Endometrial microvascular endothelial cells (primary cell): ENCODE results near the gene NFATC2. TPM values are rescaled to one million over a fixed set of nuclear protein-coding genes. Genes with fewer than 3 reads are reported as not detected.

ENCODE experiments used
- in situ Hi-C: cut with HindIII; loops from 2 replicates; pipeline ENCODE4 v1.10.0; 2017; ENCODE audit warnings: low sequenced_read_pairs, low pct_unique_long_range_greater_than_20kb; ENCODE audit errors: inconsistent ontology term
- total RNA-seq: library from RNA; depleted of rRNA; stranded (reverse); fragments of >200 nt; gene quantifications from one replicate; pipeline ENCODE4 v1.2.3, GENCODE V29; 2015; ENCODE audit errors: inconsistent ontology term

NFATC2 gene
- total RNA-seq, 1 donor from 2014 or later: 2.5 TPM

DNA sequence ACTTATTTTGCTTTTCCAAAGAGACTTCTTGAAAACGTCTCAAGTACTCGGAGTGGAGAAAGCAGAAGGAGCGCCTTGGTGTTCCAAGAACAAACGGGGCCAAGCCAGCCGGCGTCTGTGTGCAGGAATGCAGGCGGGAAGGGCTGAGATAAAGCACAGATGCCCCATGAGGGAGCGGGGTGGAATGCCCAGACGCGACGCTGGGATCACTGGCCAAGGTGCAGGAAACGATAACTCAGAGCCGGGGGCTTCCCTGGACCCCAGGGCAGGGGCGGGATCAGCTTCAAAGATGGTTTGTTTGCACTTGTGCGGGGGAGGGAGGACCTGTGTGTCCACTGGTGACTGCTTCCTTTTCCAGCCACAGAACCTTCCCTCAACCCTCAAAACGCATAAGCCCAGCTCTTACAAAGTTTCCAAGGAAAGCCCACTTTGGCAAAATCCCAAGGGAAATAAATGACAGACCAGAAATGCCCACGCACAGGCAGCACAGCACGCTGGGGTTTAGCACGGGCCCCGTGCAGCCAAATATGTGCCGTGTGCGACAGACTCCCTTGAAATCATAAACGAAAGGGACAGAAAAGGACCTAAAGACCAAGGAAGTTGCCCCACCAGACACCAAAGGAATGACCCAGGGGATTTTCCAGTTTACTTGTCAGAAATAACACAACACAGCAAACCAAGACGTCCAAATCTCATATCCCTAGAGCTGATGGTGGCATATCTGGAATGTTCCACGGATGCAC is 113.9 kb downstream of the NFATC2 start:
- in situ Hi-C loops: no loop called here

DNA sequence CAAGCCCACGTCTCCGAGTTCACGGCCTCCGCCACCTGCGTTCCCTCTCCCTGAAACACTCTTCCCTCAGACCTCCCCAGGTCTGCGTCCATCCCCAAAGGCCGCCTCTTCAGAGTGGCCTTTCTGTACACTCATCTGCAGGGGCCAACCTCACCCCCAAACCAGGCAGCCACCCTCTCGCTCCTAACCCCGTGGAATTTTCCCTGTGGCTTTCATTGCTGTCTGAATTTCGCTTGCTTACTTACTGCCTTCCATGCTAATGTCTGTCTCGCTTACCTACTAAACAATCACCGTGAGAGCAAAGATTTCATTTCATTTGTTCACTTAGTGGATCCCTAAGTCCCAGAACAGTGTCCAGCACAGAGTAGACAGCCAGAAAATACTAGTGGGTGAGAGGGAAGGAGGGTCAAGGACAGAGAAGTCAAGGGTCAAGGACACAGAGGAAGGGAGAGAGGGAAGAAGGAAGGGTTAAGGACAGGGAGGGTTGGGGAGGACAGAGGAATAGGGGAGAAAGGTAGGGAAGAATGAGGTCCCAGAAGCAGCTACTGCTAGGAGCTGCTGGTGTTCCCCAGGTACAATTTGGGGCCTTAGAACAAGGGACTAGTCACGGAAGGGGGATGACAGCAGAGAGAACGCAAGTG is 114.7 kb downstream of the NFATC2 start:
- in situ Hi-C loops: no loop called here

DNA sequence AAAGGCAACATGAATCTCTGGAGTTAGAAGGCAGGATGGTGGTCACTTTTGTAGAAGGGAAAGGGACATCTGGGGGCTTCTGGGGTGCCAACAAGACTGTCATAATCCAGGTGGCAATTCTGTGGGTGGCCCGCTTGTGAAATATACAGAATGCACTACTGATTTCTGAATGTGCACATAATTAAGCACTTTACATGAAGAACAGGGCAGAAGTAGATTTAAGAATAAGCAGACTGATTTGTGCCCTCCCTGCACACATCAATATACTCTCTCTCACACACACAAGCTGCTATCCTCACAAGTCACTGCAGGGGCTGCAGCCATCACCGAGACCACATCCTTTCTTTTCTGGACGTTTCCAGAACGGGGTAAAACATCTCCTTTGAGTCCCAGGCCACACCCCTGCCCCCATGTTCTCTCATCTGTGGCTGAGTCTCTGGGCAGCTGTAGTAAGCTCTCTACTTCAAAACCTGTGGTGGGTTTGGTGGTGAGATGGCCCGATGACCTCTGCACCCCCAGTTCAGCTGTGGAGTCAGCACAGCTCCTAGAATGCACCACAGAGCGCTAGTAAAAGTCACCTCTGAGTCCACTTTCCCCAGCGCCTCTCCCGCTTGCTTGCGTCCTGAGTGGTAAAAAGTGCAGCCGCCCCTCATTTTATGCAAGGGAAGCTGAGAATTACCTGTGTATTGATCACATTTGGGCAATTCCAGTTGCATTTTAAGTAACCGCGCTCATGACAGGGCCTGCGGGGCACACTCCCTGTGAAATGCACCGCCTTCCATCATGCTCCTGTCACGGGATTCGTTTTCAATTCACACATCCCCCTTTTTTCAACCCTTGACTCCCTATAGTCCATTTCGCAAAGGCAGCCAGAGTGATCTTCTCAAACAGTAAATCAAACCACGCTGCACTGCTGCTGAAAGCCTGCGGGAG is 115.5 kb downstream of the NFATC2 start:
- in situ Hi-C loops: no loop called here

DNA sequence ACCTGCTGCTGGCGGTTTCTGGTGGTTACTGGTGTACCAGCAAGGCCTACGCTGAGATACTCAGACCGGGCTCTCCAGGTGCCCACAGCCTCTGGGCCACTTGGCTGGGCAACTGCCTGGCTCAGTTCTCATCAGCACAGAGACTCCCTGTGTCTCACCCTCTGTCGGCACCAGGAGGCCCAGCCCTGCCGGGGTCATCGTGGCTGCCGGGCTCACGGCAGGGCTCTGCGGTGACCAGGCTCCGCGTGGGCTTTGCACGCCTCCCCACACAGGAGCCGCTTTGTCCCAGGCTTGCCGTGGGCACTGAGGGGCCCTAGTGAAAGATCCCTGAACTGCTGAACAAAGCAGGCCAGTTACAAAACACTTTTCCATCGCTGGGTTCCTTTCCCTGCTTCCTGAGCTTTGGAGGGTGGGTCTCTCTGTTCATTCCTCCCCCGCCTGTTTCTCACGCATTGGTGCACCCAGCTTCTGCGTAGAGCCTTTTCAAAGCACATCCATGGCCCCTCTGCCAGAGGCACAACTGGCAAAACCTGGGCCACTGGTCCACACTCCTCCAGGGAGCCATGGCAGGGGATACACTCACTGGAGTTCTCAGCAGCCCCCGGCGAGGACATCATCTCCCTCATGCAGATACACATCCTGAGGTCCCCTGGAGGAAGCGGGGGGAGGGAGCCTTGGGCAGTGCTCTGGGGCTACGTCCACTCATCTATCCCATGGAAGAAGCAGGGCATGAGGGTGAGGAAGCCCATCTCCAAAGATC is 117.0 kb downstream of the NFATC2 start:
- in situ Hi-C loops: no loop called here

DNA sequence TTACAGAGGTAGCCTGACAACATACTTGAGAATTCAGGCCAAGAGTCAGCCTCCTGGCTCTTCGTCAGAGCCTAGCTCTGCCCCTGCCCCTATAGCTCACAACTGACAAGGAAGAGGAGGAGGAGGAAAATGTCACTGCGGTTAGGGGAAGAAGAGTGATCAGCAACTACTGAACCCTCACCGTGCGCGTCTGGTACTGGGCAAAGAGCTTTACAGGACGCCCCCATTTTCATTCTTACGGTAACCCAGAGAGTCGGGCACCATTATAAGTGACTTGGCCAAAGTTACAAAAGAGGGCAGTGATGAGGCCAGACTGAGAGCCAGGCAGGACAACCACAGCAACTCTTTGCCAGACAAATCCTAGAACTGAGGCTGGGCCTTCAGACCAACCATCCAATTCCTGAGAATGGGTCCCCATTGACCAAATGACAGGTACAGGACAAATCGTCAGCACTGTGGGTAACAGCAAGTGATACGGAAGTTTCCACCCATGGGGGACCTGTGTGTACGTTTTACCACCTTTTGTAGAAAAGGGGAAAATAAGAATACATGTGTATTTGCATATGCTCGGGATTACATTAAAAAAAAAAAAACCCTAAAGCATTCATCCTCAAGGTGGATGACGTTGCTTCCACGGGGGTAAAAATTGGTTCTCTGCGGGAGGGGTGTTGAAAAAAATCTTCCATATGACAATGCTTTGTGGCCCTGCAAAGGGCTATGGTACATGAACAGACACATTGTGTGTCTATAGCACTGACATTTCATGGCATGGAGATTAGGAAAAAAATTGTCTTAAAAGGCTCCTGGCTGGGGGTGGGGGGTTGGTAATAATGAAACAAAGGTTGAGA is 118.0 kb downstream of the NFATC2 start:
- in situ Hi-C loops: no loop called here

DNA sequence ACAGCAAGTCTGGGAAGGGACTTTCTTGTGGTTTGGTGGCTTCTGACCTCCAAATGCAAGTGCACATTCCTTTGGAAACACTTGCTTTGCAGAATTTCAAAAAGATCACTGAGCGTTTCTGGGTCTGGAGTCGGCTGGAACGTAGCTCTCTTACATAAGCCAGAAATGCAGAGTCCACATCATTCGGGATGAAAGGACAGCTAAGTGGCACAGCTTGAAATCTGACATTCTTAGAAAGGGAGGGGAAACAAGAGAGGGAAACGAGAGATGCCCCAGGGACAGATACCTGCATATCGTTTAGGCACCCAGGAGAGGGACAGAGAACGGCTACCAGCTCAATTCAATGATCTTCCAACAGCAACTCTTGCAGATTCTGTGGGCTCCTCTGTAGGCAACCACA is 118.7 kb downstream of the NFATC2 start:
- in situ Hi-C loops: no loop called here

DNA sequence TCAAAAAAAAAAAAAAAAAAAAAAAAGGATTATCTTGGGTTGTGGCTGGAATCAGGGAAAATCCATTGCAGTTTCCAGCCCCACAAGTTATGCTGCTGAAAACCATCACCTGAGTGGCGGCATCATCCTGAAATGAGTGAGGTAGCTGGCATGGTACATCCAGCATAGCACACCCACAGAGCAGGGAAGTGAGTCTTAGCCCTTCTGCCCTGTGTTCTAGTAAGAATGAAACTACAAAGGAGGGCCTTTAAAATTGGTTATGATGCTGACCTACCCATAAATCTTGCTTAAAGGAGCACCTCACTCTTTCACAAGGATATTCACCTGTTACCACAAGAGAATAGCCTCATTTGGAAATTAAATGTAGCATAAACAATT is 119.2 kb downstream of the NFATC2 start:
- in situ Hi-C loops: no loop called here

DNA sequence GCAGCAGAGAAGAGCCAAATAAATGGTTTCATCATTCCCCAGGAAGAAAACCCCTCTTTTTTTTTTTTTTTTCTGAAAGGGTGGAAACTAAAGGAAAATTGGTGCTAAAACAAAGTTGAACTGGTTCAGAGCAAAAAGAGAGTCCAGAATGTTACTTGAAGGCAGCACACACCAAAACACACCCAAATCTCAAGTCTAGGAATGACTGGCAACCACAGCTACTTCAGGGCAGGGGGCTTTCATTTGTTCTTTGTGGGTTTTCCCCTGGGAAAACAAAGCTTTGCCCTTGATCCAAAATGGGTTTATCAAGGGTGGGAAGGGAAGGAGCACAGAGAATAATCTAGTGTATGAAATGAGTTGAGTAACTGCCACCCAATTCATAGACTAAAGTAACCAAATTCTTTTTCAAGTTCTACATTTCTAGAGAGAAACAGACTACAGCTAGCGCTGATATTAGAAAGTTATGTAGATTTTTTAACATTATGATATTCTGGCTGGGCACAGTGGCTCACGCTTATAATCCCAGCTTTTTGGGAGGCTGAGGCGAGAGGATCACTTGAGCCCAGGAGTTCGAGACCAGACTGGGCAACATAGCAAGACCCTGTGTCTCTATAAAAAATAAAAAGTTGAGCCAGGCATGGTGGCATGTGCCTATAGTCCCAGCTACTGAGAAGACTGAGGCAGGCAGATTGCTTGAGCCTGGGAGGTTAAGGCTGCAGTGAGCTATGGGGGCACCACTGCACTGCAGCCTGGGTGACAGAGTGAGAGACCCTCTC is 119.8 kb downstream of the NFATC2 start:
- in situ Hi-C loops: no loop called here

DNA sequence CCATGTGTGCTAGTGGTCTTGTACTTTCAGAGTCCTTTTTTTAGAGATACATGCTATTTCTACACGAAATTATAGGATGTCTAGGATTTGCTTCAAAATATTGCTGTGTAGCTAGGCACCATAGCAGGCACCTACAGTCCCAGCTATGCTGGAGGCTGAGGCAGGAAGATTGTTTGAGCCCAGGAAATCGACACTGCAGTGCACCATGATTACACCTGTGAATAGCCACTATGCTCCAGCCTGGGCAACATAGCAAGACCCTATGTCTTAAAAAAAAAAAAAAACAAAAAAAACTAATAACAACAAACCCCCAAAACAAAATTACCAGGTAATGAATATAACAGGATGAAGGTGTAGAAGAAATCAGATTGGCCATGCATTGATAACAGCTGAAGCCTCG is 121.7 kb downstream of the NFATC2 start:
- in situ Hi-C loops: no loop called here

DNA sequence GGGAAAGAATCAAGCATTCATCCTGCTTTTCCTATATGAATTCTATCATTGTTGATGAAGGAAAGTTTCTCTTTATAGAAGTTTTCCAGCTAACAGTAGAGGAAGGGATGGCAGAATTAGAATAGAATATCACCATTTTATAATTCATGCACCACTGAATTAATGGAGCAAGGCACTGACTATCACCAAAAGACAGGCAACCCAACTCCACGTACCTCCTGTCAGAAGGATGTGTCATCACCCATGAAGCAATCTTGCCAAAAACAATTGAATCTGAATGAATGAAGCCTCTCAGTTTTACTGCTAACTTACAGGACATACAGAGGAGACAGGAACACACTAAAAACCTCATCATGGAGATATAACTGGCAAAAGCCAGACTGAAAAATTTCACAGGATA is 122.4 kb downstream of the NFATC2 start:
- in situ Hi-C loops: no loop called here

DNA sequence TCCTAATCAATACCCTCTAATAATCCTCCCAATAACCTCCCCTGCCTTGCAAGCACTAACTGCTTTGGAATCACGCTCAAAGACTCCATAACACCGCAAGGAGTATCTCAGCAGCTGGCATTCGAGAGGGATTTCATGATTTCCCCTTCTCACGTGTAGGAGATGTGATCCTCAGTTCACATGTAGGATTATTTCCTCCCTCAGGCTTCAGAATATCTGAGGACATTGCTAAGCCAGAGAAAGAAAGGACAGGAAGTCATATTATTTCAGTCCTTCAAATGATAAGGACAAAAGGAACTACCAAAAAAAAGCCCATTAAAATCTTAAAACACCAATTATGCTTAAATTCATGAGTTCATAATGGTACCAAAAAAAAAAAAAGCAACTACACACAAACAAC is 122.9 kb downstream of the NFATC2 start:
- in situ Hi-C loops: no loop called here

DNA sequence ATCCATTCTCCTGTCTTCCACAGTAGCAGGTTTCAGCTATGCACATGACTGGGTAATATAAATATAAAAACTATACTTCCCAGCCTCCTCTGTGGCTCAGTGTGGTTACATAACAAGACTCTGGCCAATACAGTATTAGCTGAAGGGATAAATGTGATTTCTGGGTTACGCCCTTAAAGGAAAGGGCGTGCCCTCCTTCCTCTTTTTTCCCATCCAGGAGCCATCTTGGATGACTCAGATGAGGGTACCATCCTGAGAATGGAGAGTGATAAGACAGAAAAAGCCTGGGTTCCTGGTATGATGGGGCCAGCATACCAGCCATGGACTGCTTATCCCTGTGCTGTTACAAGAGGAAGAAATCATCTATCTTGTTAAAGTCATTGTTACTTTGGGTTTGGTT is 123.3 kb downstream of the NFATC2 start:
- in situ Hi-C loops: no loop called here

DNA sequence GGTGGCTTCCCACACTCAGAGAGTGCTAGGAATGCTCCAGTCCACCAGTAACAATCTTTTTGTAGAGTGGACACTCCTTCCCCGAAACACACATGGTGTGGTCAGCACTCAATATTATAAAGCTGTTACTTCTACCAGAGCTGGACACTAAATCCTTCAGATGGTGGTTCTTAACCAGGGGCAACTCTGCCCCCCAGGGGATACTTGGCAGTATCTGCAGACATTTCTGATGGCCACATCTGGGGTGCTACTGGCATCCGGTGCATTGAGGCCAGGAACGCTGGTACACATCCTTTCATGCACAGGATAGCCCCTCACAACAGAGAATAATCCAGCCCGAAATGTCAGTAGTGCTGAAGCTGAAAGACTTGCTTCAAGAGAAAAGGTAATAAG is 124.4 kb downstream of the NFATC2 start:
- in situ Hi-C loops: no loop called here

DNA sequence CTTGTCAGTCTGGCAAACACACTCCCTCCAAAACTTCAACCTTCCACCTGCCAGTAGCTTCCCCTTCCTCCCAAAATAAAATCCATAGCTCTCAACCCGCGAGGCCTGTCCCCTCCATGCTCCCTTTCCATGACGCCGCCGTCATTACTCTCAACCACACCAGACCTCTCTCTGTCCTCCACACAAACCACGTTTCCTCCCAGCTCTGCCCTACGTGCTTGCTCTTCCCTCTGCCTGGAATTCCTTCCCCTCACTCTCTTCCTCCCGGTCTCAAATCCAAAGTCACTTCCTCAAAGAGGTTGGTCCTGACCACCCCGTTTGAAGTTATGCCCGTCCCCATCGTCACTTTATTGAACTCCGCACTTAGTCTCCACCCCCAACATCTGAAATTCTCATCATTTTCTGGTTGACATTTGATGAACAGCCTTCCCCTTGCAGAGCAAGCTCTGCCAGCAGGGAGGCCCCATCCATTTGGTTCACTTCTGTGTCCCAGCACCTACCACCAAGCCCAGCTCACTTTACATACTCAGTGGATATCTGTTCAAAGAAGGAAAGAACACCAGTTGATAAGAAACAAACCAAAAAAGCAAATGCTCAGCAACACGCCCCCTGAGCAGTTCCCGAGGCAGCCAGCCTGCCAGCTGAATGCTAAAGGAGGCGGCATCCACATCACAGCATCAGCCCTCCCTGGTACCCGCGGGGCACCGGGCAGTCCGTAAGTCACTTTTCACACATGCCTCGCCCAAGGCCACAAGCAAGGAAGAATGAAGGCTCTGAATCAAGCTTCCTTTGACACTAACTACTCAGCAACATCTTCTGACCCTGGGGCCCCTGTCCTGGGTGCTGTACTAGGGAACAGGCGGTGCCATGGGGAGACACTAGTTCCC is 125.0 kb downstream of the NFATC2 start:
- in situ Hi-C loops: no loop called here

DNA sequence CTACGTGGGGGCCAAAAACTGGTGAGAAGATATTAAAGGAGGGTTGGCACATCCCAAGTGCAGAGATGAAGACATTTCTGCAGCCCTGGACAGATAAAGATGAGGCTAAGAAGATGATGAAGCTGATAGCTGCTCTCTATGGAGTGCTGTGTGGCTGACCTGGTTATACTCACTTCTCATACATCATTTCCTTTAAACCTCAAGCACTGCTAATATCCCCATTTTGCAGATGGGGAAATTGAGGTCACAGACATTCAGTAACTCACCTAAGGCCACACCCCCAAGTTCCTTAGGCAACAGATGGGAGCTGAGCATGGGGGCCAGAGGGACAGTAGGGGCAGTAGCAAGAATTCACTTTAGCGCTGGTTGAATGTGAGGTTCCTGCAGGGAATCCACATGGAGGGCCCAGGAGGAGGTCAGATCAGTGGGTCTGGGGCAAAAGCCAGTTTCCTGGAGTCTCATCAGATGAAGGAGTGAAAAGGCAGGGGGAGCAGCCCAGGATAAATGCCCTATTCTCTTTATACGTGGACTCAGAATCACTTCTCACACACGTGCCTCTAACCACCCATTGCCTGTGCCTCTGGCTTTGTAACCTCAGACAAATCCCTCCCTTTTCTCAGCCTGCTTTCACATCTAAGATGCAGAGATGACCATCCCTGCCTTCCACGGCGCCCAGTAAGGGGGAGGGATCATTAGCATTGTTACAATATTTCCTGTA is 125.8 kb downstream of the NFATC2 start:
- in situ Hi-C loops: no loop called here

DNA sequence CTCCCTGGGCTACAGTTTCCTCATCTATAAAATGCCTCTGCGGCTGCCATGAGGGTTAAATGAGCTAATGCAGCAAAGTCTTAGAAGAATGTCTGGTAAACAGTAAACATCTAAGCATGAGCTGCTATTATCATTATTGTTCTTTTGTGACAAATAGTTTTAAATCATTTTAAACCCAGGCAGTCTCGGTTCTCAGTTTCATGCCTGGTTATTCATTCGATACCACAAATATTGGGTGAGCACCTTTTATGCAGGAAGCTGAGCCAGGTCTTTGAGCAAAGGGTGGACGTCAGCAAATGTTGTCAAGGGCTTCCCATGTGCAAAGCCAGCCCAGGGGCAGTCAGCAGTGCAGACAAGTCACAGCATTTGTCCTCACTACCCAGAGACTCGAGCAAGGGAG is 128.7 kb downstream of the NFATC2 start:
- in situ Hi-C loops: no loop called here
